ENCODE results near the gene JOSD2. TPM values are rescaled to one million over a fixed set of nuclear protein-coding genes. Genes with fewer than 3 reads are reported as not detected.
"Not testable (repeated sequence)": the region's sequence is repeated elsewhere in the genome, so short reads cannot be mapped to it uniquely, and the experiment has no call there.

Gene JOSD2
- total and polyA plus RNA-seq, 4 experiments from 2014 or later, result 22.4 to 35.8 (median 28.7) TPM

- no peak overlapping the region for H3K27ac ChIP-seq (ENCODE audit: low read depth, low read length)
- DNase-seq, result no peak
- no peaks in the 10 kb centered on the region for H3K36me3 ChIP-seq (ENCODE audit: insufficient read depth, low read length)
- intact Hi-C loops (cut with micrococcal nuclease), result no loop called here
- Mint-ChIP-seq H3K4me3 (no peak overlapping the region), H3K27ac (no peak overlapping the region), H3K36me3 (no peaks in the 10 kb centered on the region), H3K27me3 (peaks cover 19 to 28% of the 10 kb centered on the region in 2 donors), H3K9me3 (peaks cover 0 to 17% (median 14%) of the 10 kb centered on the region in 8 donors), H3K4me1 (no peaks in the 10 kb centered on the region)
- ChIA-PET POLR2A (ENCODE audit: partially characterized antibody) (no interaction called here), CTCF (ENCODE audit: partially characterized antibody) (no interaction called here)
- H3K9me3 ChIP-seq (ENCODE audit: control insufficient read depth in 1 of 2, low read length in 2 of 2), result no peaks in the 10 kb centered on the region
- H3K4me3 ChIP-seq (ENCODE audit: low read length in 2 of 2), result no peak overlapping the region
- H3K27me3 ChIP-seq (ENCODE audit: insufficient read depth, low read length), result peaks cover 5% of the 10 kb centered on the region
- no peaks in the 10 kb centered on the region for H3K4me1 ChIP-seq (ENCODE audit: insufficient read depth, low read length)
Measured at GRCh38 chr19:50532952-50533351, 22.0 kb upstream of the JOSD2 start.

GRCh38 chr19:50531171-50531612, 20.2 kb upstream of the JOSD2 start:
- intact Hi-C loops (cut with micrococcal nuclease), result no loop called here
- Mint-ChIP-seq H3K27ac (peak overlapping the region in 1 of 7 donors; percentile 18), H3K36me3 (no peaks in the 10 kb centered on the region), H3K4me3 (no peak overlapping the region), H3K9me3 (peaks cover 0 to 17% (median 14%) of the 10 kb centered on the region in 8 donors), H3K4me1 (no peaks in the 10 kb centered on the region), H3K27me3 (peaks cover 14 to 23% of the 10 kb centered on the region in 2 donors)
- no peaks in the 10 kb centered on the region for H3K4me1 ChIP-seq (ENCODE audit: insufficient read depth, low read length)
- DNase-seq, result no peak
- H3K27me3 ChIP-seq (ENCODE audit: insufficient read depth, low read length), result peaks cover 5% of the 10 kb centered on the region
- no peaks in the 10 kb centered on the region for H3K9me3 ChIP-seq (ENCODE audit: control insufficient read depth in 1 of 2, low read length in 2 of 2)
- no peak overlapping the region for H3K4me3 ChIP-seq (ENCODE audit: low read length in 2 of 2)
- H3K27ac ChIP-seq (ENCODE audit: low read depth, low read length), result no peak overlapping the region
- H3K36me3 ChIP-seq (ENCODE audit: insufficient read depth, low read length), result no peaks in the 10 kb centered on the region
- POLR2A ChIA-PET (ENCODE audit: partially characterized antibody), result no interaction called here
- CTCF ChIA-PET (ENCODE audit: partially characterized antibody), result no interaction called here

- H3K27ac Mint-ChIP-seq; H3K36me3 Mint-ChIP-seq; H3K9me3 ChIP-seq (ENCODE audit: control insufficient read depth in 1 of 2, low read length in 2 of 2); H3K4me3 Mint-ChIP-seq; DNase-seq; H3K4me3 ChIP-seq (ENCODE audit: low read length in 2 of 2); H3K4me1 ChIP-seq (ENCODE audit: insufficient read depth, low read length); POLR2A ChIA-PET (ENCODE audit: partially characterized antibody); H3K27me3 ChIP-seq (ENCODE audit: insufficient read depth, low read length); intact Hi-C loops (cut with micrococcal nuclease); H3K4me1 Mint-ChIP-seq; H3K36me3 ChIP-seq (ENCODE audit: insufficient read depth, low read length); H3K27ac ChIP-seq (ENCODE audit: low read depth, low read length): not testable (repeated sequence)
- CTCF ChIA-PET (ENCODE audit: partially characterized antibody), result interaction anchor here (1.8 kb wide), 1 partner anchor 10 kb away, joined by 6 read pairs; no protein-coding TSS in a partner anchor
- H3K27me3 Mint-ChIP-seq, result peaks cover 10 to 14% of the 10 kb centered on the region in 2 donors
- peaks cover 0 to 11% (median 8%) of the 10 kb centered on the region in 8 donors for H3K9me3 Mint-ChIP-seq
Measured at GRCh38 chr19:50528052-50528451, 17.1 kb upstream of the JOSD2 start.

- H3K4me3 Mint-ChIP-seq, result no peak overlapping the region
- no peak overlapping the region for H3K27ac ChIP-seq (ENCODE audit: low read depth, low read length)
- H3K36me3 Mint-ChIP-seq, result no peaks in the 10 kb centered on the region
- no peaks in the 10 kb centered on the region for H3K27me3 ChIP-seq (ENCODE audit: insufficient read depth, low read length)
- ChIA-PET CTCF (ENCODE audit: partially characterized antibody) (no interaction called here), POLR2A (ENCODE audit: partially characterized antibody) (no interaction called here)
- no peaks in the 10 kb centered on the region for H3K4me1 ChIP-seq (ENCODE audit: insufficient read depth, low read length)
- DNase-seq, result no peak
- H3K27ac Mint-ChIP-seq, result no peak overlapping the region
- no peaks in the 10 kb centered on the region for H3K4me1 Mint-ChIP-seq
- no peaks in the 10 kb centered on the region for H3K9me3 Mint-ChIP-seq
- no peak overlapping the region for H3K4me3 ChIP-seq (ENCODE audit: low read length in 2 of 2)
- intact Hi-C loops (cut with micrococcal nuclease), result no loop called here
- no peaks in the 10 kb centered on the region for H3K36me3 ChIP-seq (ENCODE audit: insufficient read depth, low read length)
- no peaks in the 10 kb centered on the region for H3K9me3 ChIP-seq (ENCODE audit: control insufficient read depth in 1 of 2, low read length in 2 of 2)
- H3K27me3 Mint-ChIP-seq, result no peaks in the 10 kb centered on the region
Measured at GRCh38 chr19:50522881-50523280, 11.9 kb upstream of the JOSD2 start.

- intact Hi-C loops (cut with micrococcal nuclease), result no loop called here
- H3K27ac Mint-ChIP-seq, result peak overlapping the region in 1 of 7 donors; percentile 39
- no peaks in the 10 kb centered on the region for H3K9me3 Mint-ChIP-seq
- DNase-seq, result peak in 1 of 5 donors; percentile 11
- H3K36me3 ChIP-seq (ENCODE audit: insufficient read depth, low read length), result no peaks in the 10 kb centered on the region
- POLR2A ChIA-PET (ENCODE audit: partially characterized antibody), result no interaction called here
- H3K27ac ChIP-seq (ENCODE audit: low read depth, low read length), result no peak overlapping the region
- CTCF ChIA-PET (ENCODE audit: partially characterized antibody), result no interaction called here
- H3K27me3 Mint-ChIP-seq, result no peaks in the 10 kb centered on the region
- no peak overlapping the region for H3K4me3 ChIP-seq (ENCODE audit: low read length in 2 of 2)
- no peaks in the 10 kb centered on the region for H3K4me1 ChIP-seq (ENCODE audit: insufficient read depth, low read length)
- no peaks in the 10 kb centered on the region for H3K36me3 Mint-ChIP-seq
- no peak overlapping the region for H3K4me3 Mint-ChIP-seq
- no peaks in the 10 kb centered on the region for H3K27me3 ChIP-seq (ENCODE audit: insufficient read depth, low read length)
- H3K4me1 Mint-ChIP-seq, result no peaks in the 10 kb centered on the region
- no peaks in the 10 kb centered on the region for H3K9me3 ChIP-seq (ENCODE audit: control insufficient read depth in 1 of 2, low read length in 2 of 2)
Measured at GRCh38 chr19:50520822-50521465, 10.0 kb upstream of the JOSD2 start.

- POLR2A ChIA-PET (ENCODE audit: partially characterized antibody), result no interaction called here
- no peaks in the 10 kb centered on the region for H3K36me3 Mint-ChIP-seq
- H3K27ac Mint-ChIP-seq, result no peak overlapping the region
- peak in 1 of 5 donors; percentile 32 for DNase-seq
- H3K4me3 ChIP-seq (ENCODE audit: low read length in 2 of 2), result no peak overlapping the region
- intact Hi-C loops (cut with micrococcal nuclease), result no loop called here
- H3K27me3 ChIP-seq (ENCODE audit: insufficient read depth, low read length), result no peaks in the 10 kb centered on the region
- no peaks in the 10 kb centered on the region for H3K9me3 ChIP-seq (ENCODE audit: control insufficient read depth in 1 of 2, low read length in 2 of 2)
- H3K4me1 Mint-ChIP-seq, result no peaks in the 10 kb centered on the region
- no peaks in the 10 kb centered on the region for H3K4me1 ChIP-seq (ENCODE audit: insufficient read depth, low read length)
- no peak overlapping the region for H3K27ac ChIP-seq (ENCODE audit: low read depth, low read length)
- peaks cover 0 to 4% of the 10 kb centered on the region in 2 donors for H3K27me3 Mint-ChIP-seq
- no peaks in the 10 kb centered on the region for H3K36me3 ChIP-seq (ENCODE audit: insufficient read depth, low read length)
- CTCF ChIA-PET (ENCODE audit: partially characterized antibody), result interaction anchor here (1.4 kb wide), 1 partner anchor 18 kb away, joined by 3 read pairs; no protein-coding TSS in a partner anchor
- no peak overlapping the region for H3K4me3 Mint-ChIP-seq
- no peaks in the 10 kb centered on the region for H3K9me3 Mint-ChIP-seq
Measured at GRCh38 chr19:50519006-50519575, 8.1 kb upstream of the JOSD2 start.

- no peaks in the 10 kb centered on the region for H3K36me3 ChIP-seq (ENCODE audit: insufficient read depth, low read length)
- ChIA-PET POLR2A (ENCODE audit: partially characterized antibody) (no interaction called here), CTCF (ENCODE audit: partially characterized antibody) (interaction anchor here (1.4 kb wide), 1 partner anchor 18 kb away, joined by 3 read pairs; no protein-coding TSS in a partner anchor)
- no peaks in the 10 kb centered on the region for H3K27me3 ChIP-seq (ENCODE audit: insufficient read depth, low read length)
- H3K4me1 ChIP-seq (ENCODE audit: insufficient read depth, low read length), result no peaks in the 10 kb centered on the region
- no peaks in the 10 kb centered on the region for H3K9me3 ChIP-seq (ENCODE audit: control insufficient read depth in 1 of 2, low read length in 2 of 2)
- Mint-ChIP-seq H3K9me3 (no peaks in the 10 kb centered on the region), H3K4me3 (no peak overlapping the region), H3K4me1 (peaks cover 0 to 2% (median 0%) of the 10 kb centered on the region in 4 donors), H3K27me3 (peaks cover 0 to 4% of the 10 kb centered on the region in 2 donors), H3K27ac (peak overlapping the region in 1 of 7 donors; percentile 60), H3K36me3 (no peaks in the 10 kb centered on the region)
- no peak overlapping the region for H3K27ac ChIP-seq (ENCODE audit: low read depth, low read length)
- intact Hi-C loops (cut with micrococcal nuclease), result no loop called here
- DNase-seq, result peak in 1 of 5 donors; percentile 20
- H3K4me3 ChIP-seq (ENCODE audit: low read length in 2 of 2), result no peak overlapping the region
Measured at GRCh38 chr19:50518091-50519005, 7.4 kb upstream of the JOSD2 start.
